Measurements from ENCODE around the gene AMOTL1.

Gene AMOTL1

GRCh38 chr11:94741022-94741679, 27.0 kb upstream of the AMOTL1 start:
- peak; percentile 47 for DNase-seq (ENCODE audit: low read depth)

- no peak for DNase-seq (ENCODE audit: low read depth)
Observed at GRCh38 chr11:94742665-94743064, 25.5 kb upstream of the AMOTL1 start.

- no peak for DNase-seq (ENCODE audit: low read depth)
Observed at GRCh38 chr11:94746721-94747120, 21.4 kb upstream of the AMOTL1 start.

- DNase-seq (ENCODE audit: low read depth), result no peak
Observed at GRCh38 chr11:94747146-94747545, 21.0 kb upstream of the AMOTL1 start.

GRCh38 chr11:94747601-94748041, 20.5 kb upstream of the AMOTL1 start:
- no peak for DNase-seq (ENCODE audit: low read depth)

GRCh38 chr11:94749369-94749768, 18.8 kb upstream of the AMOTL1 start:
- DNase-seq (ENCODE audit: low read depth), result no peak

- no peak for DNase-seq (ENCODE audit: low read depth)
Observed at GRCh38 chr11:94750319-94751217, 17.6 kb upstream of the AMOTL1 start.

- no peak for DNase-seq (ENCODE audit: low read depth)
Observed at GRCh38 chr11:94751218-94751609, 16.9 kb upstream of the AMOTL1 start.

- DNase-seq (ENCODE audit: low read depth), result no peak
Observed at GRCh38 chr11:94751786-94752185, 16.4 kb upstream of the AMOTL1 start.

- no peak for DNase-seq (ENCODE audit: low read depth)
Observed at GRCh38 chr11:94753630-94754029, 14.5 kb upstream of the AMOTL1 start.

GRCh38 chr11:94754335-94754734, 13.8 kb upstream of the AMOTL1 start:
- DNase-seq (ENCODE audit: low read depth), result no peak

GRCh38 chr11:94754819-94755218, 13.3 kb upstream of the AMOTL1 start:
- no peak for DNase-seq (ENCODE audit: low read depth)

GRCh38 chr11:94755494-94755893, 12.7 kb upstream of the AMOTL1 start:
- no peak for DNase-seq (ENCODE audit: low read depth)

GRCh38 chr11:94757037-94757735, 11.0 kb upstream of the AMOTL1 start:
- DNase-seq (ENCODE audit: low read depth), result no peak

- no peak for DNase-seq (ENCODE audit: low read depth)
Observed at GRCh38 chr11:94758666-94759065, 9.5 kb upstream of the AMOTL1 start.

- no peak for DNase-seq (ENCODE audit: low read depth)
Observed at GRCh38 chr11:94759522-94759921, 8.6 kb upstream of the AMOTL1 start.

- no peak for DNase-seq (ENCODE audit: low read depth)
Observed at GRCh38 chr11:94760296-94760695, 7.9 kb upstream of the AMOTL1 start.

- no peak for DNase-seq (ENCODE audit: low read depth)
Observed at GRCh38 chr11:94762208-94762607, 5.9 kb upstream of the AMOTL1 start.

GRCh38 chr11:94762995-94763394, 5.2 kb upstream of the AMOTL1 start:
- DNase-seq (ENCODE audit: low read depth), result no peak

- DNase-seq (ENCODE audit: low read depth), result no peak
Observed at GRCh38 chr11:94766713-94767206, 1.4 kb upstream of the AMOTL1 start.

GRCh38 chr11:94767291-94767690, 865 bp upstream of the AMOTL1 start:
- DNase-seq (ENCODE audit: low read depth), result no peak

Measured in fibroblast of the conjunctiva (primary cell).